GM12878 (cell line): ENCODE results near the gene CAMTA1. TPM values are rescaled to one million over a fixed set of nuclear protein-coding genes. Genes with fewer than 3 reads are reported as not detected.

Source experiments
- ATAC-seq: fragments of 200-7000 bp; cut with Tn5 transposase; 3 replicates; pipeline ENCODE4 v1.9.1; 2020; ENCODE audit warnings: mild to moderate bottlenecking, moderate library complexity
- BruUV-seq: library from RNA; stranded (reverse); fragments of 400-500 nt; replicated peaks from 2 replicates; lab custom pipeline; 2021; lab: Mats Ljungman, UMichigan
- CTCF ChIA-PET: fragments of 300-600 bp; sonication (Branson Sonifier 250); formaldehyde crosslinking; extraction: SDS; loops from one replicate; lab custom pipeline; 2021; ENCODE audit warnings: inconsistent platforms; lab: Yijun Ruan, JAX
- POLR2A ChIA-PET: fragments of 350-600 bp; formaldehyde crosslinking; extraction: SDS; loops from one replicate; lab custom pipeline; 2021; ENCODE audit warnings: inconsistent platforms; lab: Charles Lee
- RAD21 ChIA-PET: fragments of 300-600 bp; sonication (Branson Sonifier 250); formaldehyde crosslinking; loops from one replicate; lab custom pipeline; 2023; ENCODE audit warnings: antibody characterized with exemption; ENCODE audit not compliant: unreplicated experiment; lab: Charles Lee
- SMC1A ChIA-PET: fragments of 300-600 bp; sonication (Branson Sonifier 250); formaldehyde crosslinking; loops from one replicate; lab custom pipeline; 2023; ENCODE audit not compliant: unreplicated experiment, uncharacterized antibody; lab: Charles Lee
- DNase-seq: peaks from one replicate; pipeline ENCODE4 v3.0.0-alpha.2; 2011; ENCODE audit warnings: low read depth, low spot score
- FAIRE-seq: peaks from 3 replicates; lab custom pipeline; 2011; peaks lifted over from hg19 to GRCh38; lab: Jason Lieb, UNC
- H2AFZ ChIP-seq: 2 replicates; pipeline ENCODE4 v1.6.0; 2011; ENCODE audit warnings: low read depth, low read length, control low read depth; ENCODE audit not compliant: control insufficient read depth
- H3K27ac ChIP-seq: 2 replicates; pipeline ENCODE4 v1.5.1; 2011; ENCODE audit warnings: control low read depth; ENCODE audit not compliant: control insufficient read depth, insufficient read depth
- H3K27me3 ChIP-seq, 2 experiments: replicated peaks in 1 of 2; 2 replicates each; pipeline versions ENCODE4 v1.6.0 to v1.6.1; 2011; ENCODE audit warnings: low read length in 1 of 2; ENCODE audit not compliant: control insufficient read depth in 2 of 2, insufficient read depth in 2 of 2
- H3K36me3 ChIP-seq, 2 experiments: 2 replicates each; pipeline ENCODE4 v1.5.1; 2011; ENCODE audit warnings: low read length in 1 of 2; ENCODE audit not compliant: control insufficient read depth in 2 of 2, insufficient read depth in 2 of 2
- H3K4me1 ChIP-seq: 2 replicates; pipeline ENCODE4 v1.6.1; 2011; ENCODE audit warnings: mild to moderate bottlenecking, low read length, moderate library complexity, mixed read lengths; ENCODE audit not compliant: control insufficient read depth, insufficient read depth
- H3K4me2 ChIP-seq: 2 replicates; pipeline ENCODE4 v1.6.0; 2011; ENCODE audit warnings: control low read depth; ENCODE audit not compliant: control insufficient read depth, insufficient read depth
- H3K4me3 ChIP-seq: fragments of 200-600 bp; sonication (generic); 2 replicates; pipeline ENCODE4 v1.5.1; 2016
- H3K79me2 ChIP-seq: 2 replicates; pipeline ENCODE4 v1.6.0; 2011; ENCODE audit warnings: low read length; ENCODE audit not compliant: control insufficient read depth, insufficient read depth
- H3K9ac ChIP-seq: 2 replicates; pipeline ENCODE4 v1.8.0; 2011; ENCODE audit warnings: low read length, control low read depth, mixed read lengths; ENCODE audit not compliant: control insufficient read depth, insufficient read depth
- H3K9me3 ChIP-seq: replicated peaks from 3 replicates; pipeline ENCODE4 v1.5.1; 2011; ENCODE audit warnings: mild to moderate bottlenecking, low read length; ENCODE audit not compliant: control insufficient read depth, insufficient read depth
- H4K20me1 ChIP-seq: 2 replicates; pipeline ENCODE4 v1.6.0; 2011; ENCODE audit not compliant: control insufficient read depth, insufficient read depth
- BCLAF1 ChIP-seq: fragments of 450-650 bp; IDR thresholded peaks from 2 replicates; pipeline ENCODE4 v1.6.1; 2017; ENCODE audit warnings: antibody characterized with exemption, mild to moderate bottlenecking, moderate library complexity
- BMI1 ChIP-seq: fragments of 450-650 bp; IDR thresholded peaks from 2 replicates; pipeline ENCODE4 v1.6.1; 2016; ENCODE audit warnings: mild to moderate bottlenecking, moderate library complexity, borderline replicate concordance
- CEBPB ChIP-seq, 2 experiments: fragments of 150-350 bp in 1 of 2; IDR thresholded peaks; 2 replicates each; pipeline ENCODE4 v1.6.1; 2012 to 2014; ENCODE audit warnings: low read depth in 2 of 2, low read length in 2 of 2, borderline replicate concordance in 1 of 2, inconsistent platforms in 1 of 2
- MAX ChIP-seq: IDR thresholded peaks from 2 replicates; pipeline ENCODE4 v1.6.1; 2012; ENCODE audit warnings: low read depth, low read length, improper control_type of control experiment
- NFXL1 ChIP-seq: fragments of 450-650 bp; IDR thresholded peaks from 2 replicates; pipeline ENCODE4 v1.6.1; 2017; ENCODE audit warnings: antibody characterized with exemption, mild to moderate bottlenecking, borderline replicate concordance
- SIX5 ChIP-seq: IDR thresholded peaks from 2 replicates; pipeline ENCODE4 v1.6.1; 2011; ENCODE audit warnings: mild to moderate bottlenecking, low read depth, low read length, moderate library complexity; ENCODE audit not compliant: severe bottlenecking
- YBX1 ChIP-seq: fragments of 450-650 bp; IDR thresholded peaks from 2 replicates; pipeline ENCODE4 v1.6.1; 2016; ENCODE audit warnings: antibody characterized with exemption
- ZNF384 ChIP-seq: IDR thresholded peaks from 2 replicates; pipeline ENCODE4 v1.6.1; 2012; ENCODE audit warnings: low read depth, mild to moderate bottlenecking, low read length, improper control_type of control experiment, borderline replicate concordance
- WGBS: methylation state at CpG from one replicate; pipeline ENCODE4 v1.1.6; 2016; ENCODE audit warnings: low lambda C conversion rate; ENCODE audit not compliant: insufficient replicate concordance, insufficient coverage; ENCODE audit errors: missing lambda C conversion rate; 5-methylcytosine and 5-hydroxymethylcytosine counted together
- in situ Hi-C: fragments of 300-500 bp; cut with MboI; formaldehyde crosslinking; loops from 9 replicates; pipeline ENCODE4 v1.14.3; 2018; ENCODE audit warnings: mixed read lengths
- intact Hi-C: fragments of 100-400 bp; cut with micrococcal nuclease; formaldehyde crosslinking; loops from one replicate; pipeline ENCODE4 v1.14.2; 2022; ENCODE audit not compliant: unreplicated experiment
- polyA plus RNA-seq, 11 experiments: library from polyadenylated mRNA; depleted of rRNA in 4 of 11; unstranded in 6 of 11; stranded (reverse) in 5 of 11; fragments of >200 nt; fragmentation: Nextera tagmentation in 4 of 11; fragmentation: Illumina TruSeq in 1 of 11; extraction: Ambion mirVana in 4 of 11; extraction: Trizol in 1 of 11; gene quantifications; 1 replicate in 1 of 11; 2 replicates in 10 of 11; pipeline versions ENCODE4 v1.2.1 to v1.2.3, GENCODE V29; 2011 to 2016; ENCODE audit warnings: inconsistent platforms in 2 of 11, missing spikeins in 2 of 11, low read depth in 1 of 11
- total RNA-seq, 4 experiments: library from RNA; depleted of rRNA in 3 of 4; stranded (reverse); fragments of >200 nt in 3 of 4; fragmentation: Illumina TruSeq in 1 of 4; extraction: Trizol in 1 of 4; gene quantifications; 2 replicates each; pipeline versions ENCODE4 v1.2.1 to v1.2.3, GENCODE V29; 2013 to 2021

CAMTA1 gene
- total and polyA plus RNA-seq, 10 of the 15 experiments (the other 5 are each of a cell fraction or from before 2014, with no cell fraction given): 37.7 to 148 (median 76.4) TPM

GRCh38 chr1:7555391-7556185 lies 770.3 kb downstream of the CAMTA1 start:
- no peaks in the 10 kb centered on the region; the same call in 2 of the 3 replicates for H3K9me3 ChIP-seq
- no peaks in the 10 kb centered on the region for H3K36me3 ChIP-seq
- SMC1A ChIA-PET: no interaction called here
- no peak overlapping the region for H3K4me3 ChIP-seq
- H3K79me2 ChIP-seq: no peaks in the 10 kb centered on the region
- H4K20me1 ChIP-seq: no peaks in the 10 kb centered on the region
- BruUV-seq: no TSS peak
- TF ChIP-seq ZNF384 (no peak), CEBPB (IDR thresholded peaks at IDR 0.05; ENCODE audit: borderline replicate concordance in 1 of 2, low read depth in 2 of 2, low read length in 2 of 2) (no peak), BCLAF1 (no peak), SIX5 (no peak), NFXL1 (no peak), YBX1 (no peak), BMI1 (no peak), MAX (no peak)
- TF ChIP-seq, all 136 proteins: peak for 0
- no peak for FAIRE-seq
- Histone ChIP-seq H3K9ac (no peak overlapping the region), H2AFZ (no peak overlapping the region), H3K4me2 (no peak overlapping the region), H3K27ac (no peak overlapping the region), H3K4me1 (no peaks in the 10 kb centered on the region), H3K27me3 (no peaks in the 10 kb centered on the region; a peak in 1 of 4 replicates)
- DNase-seq: no peak
- ATAC-seq: no peak
- ChIA-PET RAD21 (no interaction called here), POLR2A (no interaction called here), CTCF (no interaction called here)
- in situ Hi-C loops (no loop called here), intact Hi-C loops (no loop called here)
- WGBS: 2% methylated on average over 12 of the region's 12 CpGs
